NCI-H82 treated with DMSO at 0.1 percent for 48 hours (cell line): ENCODE results near the gene DSTYK.

Experiments used
- DNase-seq: peaks from one replicate; lab custom pipeline; 2025; ENCODE audit not compliant: unreplicated experiment; lab: John Stamatoyannopoulos, UW

The DSTYK gene

DNA sequence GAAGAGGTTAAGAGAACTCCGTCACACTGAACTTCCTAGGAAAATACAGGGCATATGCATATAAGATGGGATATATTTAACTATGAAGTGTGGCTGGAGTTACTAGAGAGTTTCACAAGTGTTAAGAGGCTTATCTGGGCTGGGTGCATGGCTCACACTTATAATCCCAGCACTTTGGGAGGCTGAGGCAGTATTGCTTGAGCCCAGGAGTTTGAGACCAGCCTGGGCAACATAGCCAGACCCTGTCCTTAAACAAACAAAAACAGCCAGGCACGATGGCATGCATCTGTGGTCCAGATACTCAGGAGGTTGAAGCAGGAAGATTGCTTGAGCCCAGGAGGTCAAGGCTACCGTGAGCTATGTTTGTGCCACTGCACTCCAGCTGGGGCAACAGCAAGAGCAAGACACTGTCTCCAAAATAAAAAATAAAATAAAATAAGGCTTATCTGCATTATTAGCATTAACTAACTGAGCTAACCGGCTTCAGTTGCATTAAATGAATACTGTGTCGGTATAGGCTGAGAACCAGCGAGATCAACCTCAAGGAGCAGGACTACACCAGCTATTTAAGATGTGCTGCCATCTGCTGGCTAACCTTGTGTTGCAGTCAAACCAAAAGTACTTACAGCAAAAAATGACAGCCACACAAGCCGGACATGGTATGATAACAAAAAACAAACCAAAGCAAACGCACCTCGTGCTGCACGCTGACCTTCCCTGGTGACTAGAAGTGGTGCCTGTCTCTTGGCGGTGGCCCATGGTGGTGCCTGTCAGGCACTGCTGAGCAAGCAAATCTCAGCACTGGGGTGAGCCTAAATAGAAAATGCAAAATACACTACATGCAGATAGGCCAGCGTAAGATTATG, 70.0 kb downstream of the DSTYK start:
- DNase-seq, result peak; percentile 81

DNA sequence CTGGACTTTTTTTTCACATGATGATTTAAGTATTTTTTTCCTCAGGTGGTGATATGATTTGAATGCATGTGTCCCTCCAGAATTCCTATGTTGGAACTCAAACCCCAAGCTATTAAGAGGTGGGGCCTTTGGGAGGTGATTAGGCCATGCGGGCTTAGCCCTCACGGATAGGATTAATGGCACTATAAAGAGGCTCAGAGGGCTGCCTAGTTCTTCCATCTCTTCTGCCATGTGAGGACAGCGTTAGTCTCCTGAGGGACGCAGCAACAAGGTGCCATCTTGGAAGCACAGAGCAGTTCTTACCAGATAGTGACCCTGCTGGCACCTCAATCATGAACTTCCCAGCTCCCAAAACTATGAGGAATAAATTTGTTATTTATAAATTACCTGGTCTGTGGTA, 71.4 kb downstream of the DSTYK start:
- DNase-seq, result peak; percentile 93

DNA sequence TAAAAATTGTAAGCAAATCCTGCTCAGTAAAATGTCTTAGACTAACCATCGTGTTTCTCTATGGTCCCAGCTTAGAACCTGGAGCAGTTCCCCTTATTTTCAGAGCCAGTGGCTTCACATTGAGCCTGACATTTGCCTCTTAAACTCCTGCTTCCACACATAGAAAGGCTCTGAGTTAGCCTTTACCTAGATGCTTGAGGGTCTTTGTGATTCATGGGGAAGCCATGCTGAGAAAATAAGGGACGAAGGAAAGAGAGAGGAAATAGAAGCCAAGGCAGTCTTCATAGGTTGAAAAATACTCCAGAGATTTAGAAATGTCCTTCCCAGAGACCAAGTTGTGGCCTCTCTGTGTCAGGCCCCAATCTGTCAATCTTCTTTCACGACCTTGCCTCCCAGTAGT, 73.6 kb downstream of the DSTYK start:
- DNase-seq, result no peak

DNA sequence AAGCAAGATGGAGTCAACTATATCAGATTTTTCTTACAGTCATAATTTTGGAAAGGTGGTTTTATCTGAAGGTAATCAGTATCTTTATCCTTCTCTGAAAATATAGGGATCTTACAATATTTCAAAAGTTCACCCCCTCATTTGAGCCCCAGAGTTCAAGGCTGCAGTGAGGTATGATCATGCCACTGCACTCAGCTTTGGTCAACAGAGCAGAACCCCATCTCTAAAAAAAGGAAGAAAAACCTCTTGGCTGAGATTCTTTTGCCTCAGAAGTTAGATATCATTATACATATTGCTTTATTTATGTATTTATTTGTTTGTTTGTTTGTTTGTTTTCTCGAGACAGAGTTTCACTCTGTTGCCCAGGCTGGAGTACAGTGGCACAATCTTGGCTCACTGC, 78.2 kb downstream of the DSTYK start:
- no peak for DNase-seq

DNA sequence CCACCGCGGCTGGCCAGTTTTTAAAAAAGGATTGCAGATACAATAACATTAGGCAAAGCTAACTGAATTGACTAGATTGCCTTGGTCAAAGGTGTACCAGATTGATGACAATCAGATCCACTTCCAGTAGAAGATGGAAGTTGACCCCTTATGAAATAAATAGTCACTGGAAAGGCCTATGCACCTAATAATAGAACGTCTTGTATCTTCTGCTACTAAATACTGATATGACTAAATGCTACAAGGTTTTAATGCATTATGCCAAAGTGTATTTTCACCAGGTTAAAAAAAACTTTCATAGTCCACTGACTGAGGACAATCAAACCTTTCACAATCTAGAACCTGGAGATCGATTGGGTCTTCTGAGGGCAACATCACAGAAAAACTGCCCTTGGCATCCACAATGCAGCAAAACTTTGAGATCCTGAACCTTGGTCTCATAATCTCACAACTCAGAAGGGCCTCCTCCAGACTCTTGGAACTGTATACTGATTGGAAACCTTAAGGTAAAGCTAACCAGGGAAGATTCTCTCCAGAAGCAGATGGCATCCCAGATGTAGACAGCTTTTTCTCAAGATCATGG, 82.0 kb downstream of the DSTYK start:
- peak; percentile 17 for DNase-seq

DNA sequence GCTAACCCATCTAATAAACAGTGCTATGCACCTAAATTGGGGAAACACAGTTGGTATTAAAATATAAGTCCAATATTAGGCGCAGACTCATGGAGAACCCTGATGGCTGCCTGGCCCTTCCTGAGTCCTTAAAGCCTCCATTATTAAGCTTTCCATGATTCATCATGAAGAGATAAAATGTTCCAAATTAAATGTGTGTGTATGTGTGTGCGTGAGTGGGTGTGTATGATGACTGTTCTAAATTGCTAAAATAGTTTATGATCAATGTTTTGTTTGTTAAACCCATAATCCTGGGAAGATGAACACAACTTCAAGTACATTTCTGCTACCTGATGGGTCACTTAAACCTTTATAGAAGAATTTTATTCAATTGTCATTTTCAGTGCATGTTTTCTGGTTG, 83.5 kb downstream of the DSTYK start:
- no peak for DNase-seq

DNA sequence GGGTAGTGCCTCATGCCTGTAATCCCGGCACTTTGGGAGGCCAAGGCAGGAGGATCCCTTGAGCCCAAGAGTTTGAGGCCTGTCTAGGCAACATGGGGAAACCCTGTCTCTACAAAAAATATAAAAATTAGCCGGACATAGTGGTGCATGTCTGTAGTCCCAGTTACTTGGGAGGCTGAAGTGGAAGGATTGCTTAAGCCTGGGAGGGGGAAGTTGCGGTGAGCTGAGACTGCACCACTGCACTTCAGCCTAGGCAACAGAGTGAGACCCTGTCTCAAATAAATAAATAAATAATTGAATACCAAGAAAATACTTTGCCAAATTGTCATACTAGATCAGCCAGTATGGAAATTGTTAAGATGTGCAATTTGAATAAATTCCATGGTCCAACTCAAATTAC, 83.9 kb downstream of the DSTYK start:
- DNase-seq, result no peak

DNA sequence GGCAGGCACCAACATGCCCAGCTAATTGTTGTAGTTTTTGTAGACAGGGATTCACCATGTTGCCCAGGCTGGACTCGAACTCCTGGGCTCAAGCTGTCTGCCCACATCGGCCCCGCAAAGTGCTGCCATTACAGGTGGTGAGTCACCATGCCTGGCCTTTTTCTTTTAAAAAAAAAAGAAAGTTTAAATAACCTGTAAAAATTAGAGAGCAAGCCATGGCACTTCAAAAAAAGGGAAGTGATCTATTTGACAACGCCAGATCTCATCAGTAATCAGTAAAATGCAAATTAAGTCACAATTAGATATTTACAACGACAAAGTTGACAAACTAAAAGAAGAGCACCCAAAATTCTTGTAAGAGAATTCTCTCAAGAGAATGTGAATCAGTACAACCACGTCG, 86.8 kb downstream of the DSTYK start:
- no peak for DNase-seq

DNA sequence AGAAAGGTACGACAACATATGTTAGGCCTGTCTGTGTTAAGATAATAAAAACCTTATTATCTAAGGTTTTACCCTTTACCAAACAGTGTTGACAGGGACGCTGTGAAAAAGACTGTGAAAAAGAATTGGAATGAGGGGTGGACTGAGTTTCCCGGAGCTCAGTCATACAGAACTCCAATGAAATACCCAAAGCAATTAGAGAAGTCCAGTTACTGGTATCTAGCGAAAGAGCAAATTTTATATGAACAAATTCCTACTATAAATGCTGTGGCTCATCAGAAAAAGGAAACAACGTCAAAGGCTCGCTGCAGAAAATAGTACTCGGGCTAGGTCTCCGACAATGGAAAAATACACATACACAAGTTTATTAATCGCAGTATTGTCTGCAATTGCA, 89.0 kb downstream of the DSTYK start:
- DNase-seq, result no peak

DNA sequence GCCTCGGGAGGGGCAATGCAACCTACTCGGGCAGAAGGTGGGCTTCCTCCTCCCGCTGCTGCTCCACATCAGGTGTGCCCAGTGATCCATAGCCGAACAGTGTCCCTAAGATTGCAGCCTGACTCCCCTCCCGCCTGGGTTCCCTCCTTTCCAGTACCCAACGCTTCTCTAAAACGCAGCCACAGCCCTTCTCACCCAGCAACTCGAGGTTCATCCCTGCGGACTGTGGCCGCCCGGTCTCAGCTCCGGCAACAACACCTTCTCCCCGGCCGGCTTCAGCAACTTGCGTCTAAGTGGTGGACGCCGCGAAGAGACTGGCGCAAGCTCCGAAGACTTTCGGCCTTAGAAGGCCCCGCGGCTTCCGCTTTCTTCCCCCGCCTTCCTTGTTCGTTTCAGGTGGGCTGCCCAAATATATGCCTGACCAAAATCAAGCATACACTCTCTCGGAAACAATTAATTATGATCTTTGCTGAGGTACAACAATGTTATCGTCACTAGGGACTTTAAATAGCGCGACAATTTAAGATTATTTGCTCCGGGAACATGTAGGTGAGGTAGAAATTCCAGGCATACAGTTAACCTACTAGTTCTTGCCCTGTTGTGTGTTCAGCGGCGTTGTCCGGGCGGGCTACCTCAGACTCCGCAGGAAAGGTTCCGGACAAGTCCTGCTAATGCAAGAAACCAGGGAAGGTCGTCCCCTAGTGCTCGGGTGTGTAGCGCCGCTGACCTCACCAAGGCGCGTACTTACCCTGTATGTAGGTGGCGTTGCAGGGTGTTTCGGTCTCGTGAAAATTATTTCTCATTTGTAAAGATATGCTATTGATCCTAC, 89.6 kb downstream of the DSTYK start, which contains the start of gene RBBP5:
Gene RBBP5, minus strand, starts transcription at position 319 of the 829 bp plus-strand sequence. Its CDS starts 105 bp downstream, at position 214.
- peak; percentile 98 for DNase-seq

DNA sequence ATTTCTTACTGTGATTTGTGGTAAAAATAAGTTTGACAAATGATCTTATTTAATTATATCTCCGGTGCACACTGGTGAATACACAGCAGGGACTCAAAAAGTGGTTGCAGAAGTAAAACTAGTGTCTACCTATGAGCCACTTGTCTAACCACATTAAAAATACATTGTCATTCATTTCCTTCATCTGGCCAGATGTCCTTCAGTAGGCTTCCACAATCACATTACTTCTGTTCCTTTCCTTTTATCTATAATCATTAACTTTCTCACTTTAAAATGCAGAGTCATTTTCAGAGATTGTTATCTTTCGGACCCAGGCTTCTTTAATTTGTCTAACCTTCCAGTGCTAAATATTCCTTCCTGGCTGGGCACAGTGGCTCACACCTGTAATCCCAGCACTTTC, 92.8 kb downstream of the DSTYK start:
- no peak for DNase-seq

DNA sequence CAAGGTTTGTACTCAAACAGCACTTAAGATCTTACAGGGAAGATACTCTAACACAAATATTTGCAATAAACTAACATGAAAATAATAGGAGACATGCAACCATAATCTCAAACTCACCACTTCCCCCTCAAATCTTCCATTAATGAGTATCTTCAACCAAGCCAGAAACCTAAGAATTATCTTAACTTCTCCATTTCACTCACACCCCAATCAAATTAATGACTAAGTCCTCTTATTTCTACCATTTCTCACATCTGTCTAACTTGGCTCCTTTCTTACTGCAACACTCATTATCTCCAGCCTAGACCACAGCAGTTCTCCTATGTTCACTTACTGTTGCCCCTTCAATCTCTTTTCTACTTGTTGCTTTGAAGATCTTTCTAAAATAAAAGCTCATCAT, 100.1 kb downstream of the DSTYK start:
- DNase-seq, result no peak

DNA sequence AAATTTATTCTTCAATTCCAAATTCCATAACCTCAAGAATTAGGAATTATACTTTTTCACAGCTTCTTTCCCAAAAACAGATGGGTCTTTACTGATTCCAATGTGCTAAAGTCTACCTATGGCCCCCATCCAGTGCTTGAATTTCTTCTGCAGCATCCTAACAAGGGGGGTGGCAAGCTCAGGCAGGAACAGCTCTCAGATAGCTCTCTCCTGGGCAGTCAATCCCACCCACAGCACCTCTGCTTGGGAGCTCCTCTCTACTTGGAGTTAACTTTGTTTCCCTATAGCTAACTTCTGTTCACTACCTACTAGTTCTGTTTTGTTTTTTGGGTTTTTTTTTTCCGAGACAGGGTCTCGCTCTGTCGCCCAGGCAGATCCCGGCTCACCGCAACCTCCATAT, 101.8 kb downstream of the DSTYK start:
- no peak for DNase-seq

DNA sequence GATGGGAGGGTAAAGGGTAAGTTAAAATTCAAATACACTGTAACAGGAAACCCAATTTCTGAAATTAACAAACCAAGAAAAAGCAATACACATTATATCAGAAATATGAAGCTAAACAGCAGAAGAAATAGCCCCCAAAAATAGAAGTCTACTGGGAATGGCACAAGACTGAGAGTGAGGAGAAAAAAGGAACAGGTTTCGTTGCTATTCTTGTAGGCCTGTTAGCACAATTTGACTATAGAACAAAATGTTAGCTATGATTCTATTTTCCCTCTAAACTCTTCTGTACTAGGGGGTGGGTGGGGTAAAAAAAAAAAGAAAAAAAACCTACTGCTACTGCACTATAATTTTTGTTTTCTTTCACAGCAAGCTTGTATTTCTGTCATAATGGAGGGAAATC, 102.2 kb downstream of the DSTYK start:
- DNase-seq, result no peak

DNA sequence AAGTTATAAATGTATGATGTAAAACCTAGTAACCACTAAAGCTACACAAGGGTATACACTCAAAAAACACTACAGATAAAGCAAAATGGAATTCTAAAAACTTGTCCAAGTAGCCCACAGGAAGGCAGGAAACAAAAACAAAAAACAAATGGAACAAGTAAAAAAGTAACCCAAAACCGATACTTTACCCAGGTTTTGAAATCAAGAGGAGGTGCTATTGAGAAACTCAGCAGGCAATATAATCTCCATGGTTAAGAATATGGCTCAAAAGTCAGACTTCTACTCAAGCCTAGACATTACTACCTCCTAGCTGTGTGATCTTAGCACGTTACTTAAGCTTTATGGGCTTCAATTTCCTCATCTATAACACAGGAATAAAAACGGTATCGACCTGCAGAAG, 103.0 kb downstream of the DSTYK start:
- DNase-seq, result no peak

DNA sequence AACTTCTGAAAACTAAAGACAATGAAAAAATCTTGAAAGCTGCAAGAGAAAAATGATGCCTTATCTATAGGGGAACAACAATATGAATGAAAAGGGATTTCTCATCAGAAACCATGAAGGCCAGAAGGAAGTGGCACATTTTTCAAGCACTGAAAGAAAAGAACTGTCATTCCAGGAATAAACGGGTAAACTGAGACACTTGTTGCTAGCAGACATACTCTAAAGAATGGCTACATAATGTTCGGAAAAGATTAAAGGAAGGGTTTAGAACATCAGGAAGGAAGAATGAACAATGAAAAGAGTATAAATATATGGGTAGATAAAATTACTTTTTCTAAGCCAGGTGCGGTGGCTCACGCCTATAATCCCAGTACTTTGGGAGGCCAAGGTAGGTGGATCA, 104.2 kb downstream of the DSTYK start:
- no peak for DNase-seq

DNA sequence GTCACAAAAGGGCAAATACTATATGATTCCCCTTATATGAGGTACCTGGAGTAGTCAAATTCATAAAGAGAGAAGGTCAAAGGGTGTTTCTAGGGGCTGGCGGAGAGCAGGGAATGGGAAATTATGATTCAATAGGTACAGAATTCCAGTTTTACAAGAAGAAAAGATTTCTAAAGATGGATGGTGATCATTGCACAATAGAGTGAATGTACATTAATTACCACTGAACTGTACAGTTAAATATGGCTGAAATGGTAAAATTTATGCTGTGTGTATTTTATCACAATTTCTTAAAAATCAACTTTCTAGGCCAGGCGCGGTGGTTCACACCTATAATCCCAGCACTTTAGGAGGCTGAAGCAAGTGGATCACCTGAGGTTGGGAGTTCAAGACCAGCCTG, 109.1 kb downstream of the DSTYK start:
- no peak for DNase-seq

DNA sequence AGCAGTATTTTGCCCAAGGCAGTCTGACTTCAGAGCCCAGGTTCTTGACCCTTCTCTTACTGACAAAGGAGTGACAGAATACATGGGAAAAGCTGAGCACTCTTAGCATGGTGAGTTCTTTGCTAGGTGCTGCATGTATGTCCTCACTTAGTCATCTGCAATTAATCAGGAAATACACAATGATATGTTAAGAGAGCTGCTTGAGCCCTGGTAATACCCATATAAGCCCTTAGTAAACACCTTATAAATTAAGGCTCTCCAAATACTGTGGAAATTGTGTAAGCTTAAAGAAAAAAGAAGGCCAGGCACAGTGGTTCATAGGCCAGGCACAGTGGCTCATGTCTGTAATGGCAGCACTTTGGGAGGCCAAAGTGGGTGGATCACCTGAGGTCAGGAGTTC, 113.3 kb downstream of the DSTYK start:
- DNase-seq, result no peak

DNA sequence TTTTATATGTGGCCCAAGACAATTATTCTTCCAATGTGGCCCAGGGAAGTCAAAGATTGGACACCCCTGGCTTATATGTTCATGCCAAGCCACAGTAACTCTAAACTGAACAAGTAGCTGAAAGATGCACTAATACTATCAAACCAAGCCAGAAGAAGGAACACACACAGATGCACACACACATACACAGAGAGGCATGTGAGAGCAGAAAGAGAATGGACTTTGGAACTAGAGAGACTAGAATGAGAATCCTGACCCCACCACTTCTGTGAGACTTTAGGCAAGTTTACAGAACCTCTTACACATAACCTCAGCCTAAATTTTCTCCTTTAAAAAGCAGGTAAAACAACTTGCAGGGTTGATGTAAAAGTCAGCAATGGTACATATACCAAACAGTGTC, 116.1 kb downstream of the DSTYK start:
- no peak for DNase-seq
